Mucosa of gallbladder (tissue), 1 donor: ENCODE measurements around the gene CGB5. TPM values are rescaled to one million over a fixed set of nuclear protein-coding genes. Genes with fewer than 3 reads are reported as not detected.
A peak's percentile ranks its signal among the peaks of the same experiment; 100 is the strongest.
"Not testable (repeated sequence)": the region's sequence is repeated elsewhere in the genome, so short reads cannot be mapped to it uniquely, and the experiment has no call there.

Source experiments
- DNase-seq: peaks from one replicate; pipeline ENCODE4 v3.0.0-alpha.2; 2020; ENCODE audit warnings: low spot score
- total RNA-seq: library from RNA; stranded (reverse); gene quantifications from one replicate; pipeline ENCODE4 v1.2.1, GENCODE V29; 2021
- donor health status: DM: no; HTN: no; CAD: no.

The CGB5 gene
- total RNA-seq, 1 donor from 2014 or later = not detected

DNA sequence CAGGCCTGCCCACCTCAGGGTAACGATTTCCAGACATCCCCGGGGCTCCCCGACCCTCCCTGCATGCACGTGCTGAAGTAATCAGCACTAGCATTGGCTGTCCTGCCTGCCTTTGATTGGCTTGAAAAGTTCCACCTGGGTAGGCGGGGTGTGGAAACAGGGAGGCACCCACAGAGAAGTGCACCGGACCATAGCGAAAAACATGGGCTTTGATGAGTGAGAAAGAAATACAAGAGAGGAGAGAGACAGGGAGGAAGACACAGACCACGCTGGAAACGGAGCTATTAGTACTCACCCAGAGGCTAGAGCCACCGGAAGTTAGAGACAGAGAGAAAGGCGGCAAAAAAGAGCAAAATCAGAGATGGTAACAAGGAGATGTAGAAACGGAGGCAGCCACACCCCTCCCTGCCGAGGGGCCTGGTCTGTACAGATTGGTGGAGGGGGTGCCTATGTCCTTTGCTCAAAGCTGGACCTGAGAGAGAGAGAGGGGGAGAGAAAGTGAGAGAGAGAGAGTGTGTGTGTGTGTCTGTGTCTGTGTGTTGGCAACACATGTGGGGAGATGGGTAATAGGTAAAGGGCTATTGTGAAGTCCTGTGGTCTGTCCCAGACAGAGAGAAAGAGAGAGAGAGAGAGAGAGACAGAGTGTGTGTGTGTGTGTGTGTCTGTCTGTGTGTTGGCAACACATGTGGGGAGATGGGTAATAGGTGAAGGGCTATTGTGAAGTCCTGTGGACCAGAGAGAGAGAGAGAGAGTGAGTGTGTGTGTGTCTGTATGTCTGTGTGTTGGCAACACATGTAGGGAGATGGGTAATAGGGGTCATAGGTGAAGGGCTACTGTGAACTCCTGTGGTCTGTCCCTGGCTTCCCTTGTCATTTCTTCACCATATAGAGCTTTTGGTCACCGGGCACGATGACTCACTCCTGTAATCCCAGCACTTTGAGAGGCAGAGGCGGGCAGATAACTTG, 22.4 kb upstream of the CGB5 start:
- no peak for DNase-seq

DNA sequence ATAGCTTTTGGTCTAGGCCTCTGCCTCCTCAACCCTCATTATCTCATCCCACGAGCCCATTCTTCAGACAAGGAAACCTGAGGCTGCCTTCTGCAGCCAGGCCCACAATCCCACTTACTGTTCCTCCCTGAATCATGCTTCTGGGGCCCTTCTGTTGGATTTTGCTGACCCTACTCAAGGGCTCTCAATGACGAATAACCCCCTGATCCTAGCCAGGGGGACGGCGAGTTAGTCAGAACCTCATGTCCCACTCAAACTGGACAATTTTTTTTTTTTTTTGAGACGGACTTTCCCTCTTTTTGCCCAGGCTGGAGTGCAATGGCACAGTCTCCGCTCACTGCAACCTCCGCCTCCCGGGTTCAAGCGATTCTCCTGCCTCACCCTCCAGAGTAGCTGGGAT, 21.5 kb upstream of the CGB5 start:
- DNase-seq = no peak

DNA sequence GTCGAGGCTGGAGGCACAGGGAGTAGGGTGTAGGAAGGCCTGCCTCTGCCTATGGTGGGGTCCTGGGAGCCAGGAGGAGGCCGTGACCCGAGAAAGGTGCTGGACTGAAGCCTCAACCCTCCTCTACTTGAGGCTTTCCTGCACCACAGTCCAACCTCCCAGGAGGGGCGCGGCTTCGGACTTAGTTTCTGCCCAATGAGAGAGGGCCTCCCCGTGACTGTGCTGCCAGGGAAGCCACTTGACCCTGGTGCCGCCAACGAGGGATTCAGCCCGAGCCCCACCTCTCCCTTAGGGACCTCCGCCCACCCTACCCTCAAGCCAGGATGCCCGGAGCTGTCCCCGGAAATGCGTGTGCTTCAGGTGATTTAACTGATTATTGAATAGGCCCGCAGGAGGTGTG, 19.4 kb upstream of the CGB5 start, which contains the start of gene CGB3:
TSS of gene CGB3 (minus strand) at position 101 of the 400 bp plus-strand sequence. CDS start 362 bp downstream, outside the sequence.
- not testable (repeated sequence) for DNase-seq

DNA sequence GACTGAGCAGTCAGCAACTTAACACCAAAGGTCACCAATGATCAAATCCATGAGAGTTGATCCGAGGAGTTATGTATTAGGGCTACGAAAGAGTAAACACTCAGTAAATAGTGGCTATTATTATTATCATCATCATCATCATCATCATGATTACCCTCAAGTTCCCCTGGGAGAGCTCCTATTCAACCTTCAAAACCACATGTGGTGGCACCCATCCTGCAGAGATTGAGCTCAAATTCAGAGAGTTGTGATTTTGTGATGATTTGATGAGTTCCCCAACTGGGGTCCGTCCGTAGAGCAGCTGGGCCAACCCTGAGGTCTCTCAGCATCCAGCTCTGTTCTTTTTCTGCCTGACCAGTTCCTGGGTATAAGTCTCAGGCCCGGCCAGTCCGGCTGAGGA, 18.6 kb upstream of the CGB5 start:
- DNase-seq = not testable (repeated sequence)

DNA sequence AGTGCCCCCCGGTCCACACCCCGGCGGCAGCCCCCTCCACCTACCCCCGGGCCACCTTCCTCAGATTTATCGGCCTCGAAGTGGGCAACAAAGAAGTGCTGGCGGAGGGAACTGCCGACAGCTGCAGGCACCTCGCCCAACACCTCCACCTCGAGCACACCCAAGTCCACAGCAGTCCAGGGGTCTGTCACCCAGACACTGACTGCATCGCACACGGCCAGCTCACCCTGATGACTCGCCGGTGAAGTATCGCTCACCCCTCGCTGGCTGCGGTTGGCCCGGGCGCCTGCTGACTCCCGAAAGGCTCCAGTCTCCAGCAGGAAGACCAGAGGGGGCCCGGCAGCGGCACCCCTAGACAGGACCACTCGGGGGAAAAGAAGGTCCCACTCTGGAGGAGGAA, 18.0 kb upstream of the CGB5 start:
- DNase-seq = not testable (repeated sequence)

DNA sequence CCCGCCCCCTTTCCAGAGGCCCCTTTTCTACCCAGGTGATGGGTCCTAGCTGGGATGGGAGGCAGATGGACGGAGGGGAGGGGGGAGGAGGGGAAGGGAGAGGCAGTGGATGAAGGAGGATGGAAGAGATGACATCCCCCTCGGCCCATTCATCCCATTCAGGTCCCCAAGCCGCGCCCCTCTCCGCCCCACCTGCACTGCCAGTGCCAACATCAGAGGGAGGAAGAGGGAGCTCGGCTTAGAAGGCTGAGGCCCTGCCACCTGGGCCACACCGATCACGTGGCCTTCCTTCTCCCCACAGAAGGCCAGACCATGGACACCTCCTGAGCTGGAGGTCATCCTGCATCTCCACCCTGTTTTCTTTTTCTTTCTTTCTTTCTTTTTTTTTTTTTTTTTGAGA, 15.0 kb upstream of the CGB5 start:
- not testable (repeated sequence) for DNase-seq

DNA sequence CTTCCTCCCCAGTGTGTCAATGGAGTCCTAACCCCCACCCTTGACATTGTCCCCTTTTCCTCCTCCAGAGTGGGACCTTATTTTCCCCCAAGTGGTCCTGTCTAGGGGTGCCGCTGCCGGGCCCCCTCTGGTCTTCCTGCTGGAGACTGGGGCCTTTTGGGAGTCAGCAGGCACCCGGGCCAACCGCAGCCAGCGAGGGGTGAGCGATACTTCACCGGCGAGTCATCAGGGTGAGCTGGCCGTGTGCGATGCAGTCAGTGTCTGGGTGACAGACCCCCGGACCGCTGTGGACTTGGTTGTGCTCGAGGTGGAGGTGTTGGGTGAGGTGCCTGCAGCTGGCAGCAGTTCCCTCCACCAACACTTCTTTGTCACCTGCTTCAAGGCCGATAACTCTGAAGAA, 13.9 kb upstream of the CGB5 start:
- not testable (repeated sequence) for DNase-seq

DNA sequence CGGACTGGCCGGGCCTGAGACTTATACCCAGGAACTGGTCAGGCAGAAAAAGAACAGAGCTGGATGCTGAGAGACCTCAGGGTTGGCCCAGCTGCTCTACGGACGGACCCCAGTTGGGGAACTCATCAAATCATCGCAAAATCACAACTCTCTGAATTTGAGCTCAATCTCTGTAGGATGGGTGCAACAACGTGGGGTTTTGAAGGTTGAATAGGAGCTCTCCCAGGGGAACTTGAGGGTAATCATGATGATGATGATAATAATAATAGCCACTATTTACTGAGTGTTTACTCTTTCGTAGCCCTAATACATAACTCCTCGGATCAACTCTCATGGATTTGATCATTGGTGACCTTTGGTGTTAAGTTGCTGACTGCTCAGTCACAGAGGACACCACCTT, 13.3 kb upstream of the CGB5 start:
- DNase-seq = not testable (repeated sequence)

DNA sequence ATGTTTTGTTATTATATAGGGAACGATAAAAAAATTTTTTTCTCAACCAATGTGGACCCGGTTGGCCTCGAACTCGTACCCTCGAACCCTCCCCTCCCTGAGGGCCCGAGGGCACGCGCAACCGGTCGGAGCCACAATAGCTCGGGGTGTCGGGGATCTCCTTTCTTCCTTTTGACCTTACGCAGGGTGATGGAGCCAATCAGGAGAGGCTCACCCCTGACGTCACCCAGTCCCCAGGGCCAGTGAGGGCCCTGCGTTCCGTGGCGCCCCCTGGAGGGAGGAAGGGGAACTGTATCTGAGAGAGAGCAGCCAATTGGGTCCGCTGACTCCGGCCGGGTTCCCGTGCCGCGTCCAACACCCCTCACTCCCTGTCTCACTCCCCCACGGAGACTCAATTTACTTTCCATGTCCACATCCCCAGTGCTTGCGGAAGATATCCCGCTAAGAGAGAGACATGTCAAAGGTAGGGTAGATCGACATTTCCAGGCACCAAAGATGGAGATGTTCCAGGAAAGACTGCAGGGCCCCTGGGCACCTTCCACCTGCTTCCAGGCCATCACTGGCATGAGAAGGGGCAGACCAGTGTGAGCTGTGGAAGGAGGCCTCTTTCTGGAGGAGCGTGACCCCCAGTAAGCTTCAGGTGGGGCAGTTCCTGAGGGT, 11.9 kb upstream of the CGB5 start, which contains the start of gene CGB2:
TSS of gene CGB2 (plus strand) at position 249 of the 660 bp plus-strand sequence. CDS start at position 455, 206 bp downstream.
- DNase-seq = not testable (repeated sequence)

DNA sequence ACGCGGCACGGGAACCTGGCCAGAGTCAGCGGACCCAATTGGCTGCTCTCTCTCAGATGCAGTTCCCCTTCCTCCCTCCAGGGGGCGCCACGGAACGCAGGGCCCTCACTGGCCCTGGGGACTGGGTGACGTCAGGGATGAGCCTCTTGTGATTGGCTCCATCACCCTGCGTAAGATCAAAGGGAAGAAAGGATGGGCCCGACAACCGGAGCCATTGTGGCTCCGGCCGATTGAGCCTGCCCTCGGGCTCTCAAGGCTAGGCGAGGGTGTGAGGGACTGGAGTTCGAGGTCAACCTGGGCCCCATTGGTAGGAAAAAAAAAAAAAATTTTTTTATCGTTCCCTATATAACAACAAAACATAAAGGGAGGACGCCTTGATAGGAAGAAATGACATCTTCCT, 6.8 kb upstream of the CGB5 start, which contains the start of gene CGB1:
TSS of gene CGB1 (minus strand) at position 81 of the 400 bp plus-strand sequence. CDS start 184 bp downstream, outside the sequence.
- not testable (repeated sequence) for DNase-seq

DNA sequence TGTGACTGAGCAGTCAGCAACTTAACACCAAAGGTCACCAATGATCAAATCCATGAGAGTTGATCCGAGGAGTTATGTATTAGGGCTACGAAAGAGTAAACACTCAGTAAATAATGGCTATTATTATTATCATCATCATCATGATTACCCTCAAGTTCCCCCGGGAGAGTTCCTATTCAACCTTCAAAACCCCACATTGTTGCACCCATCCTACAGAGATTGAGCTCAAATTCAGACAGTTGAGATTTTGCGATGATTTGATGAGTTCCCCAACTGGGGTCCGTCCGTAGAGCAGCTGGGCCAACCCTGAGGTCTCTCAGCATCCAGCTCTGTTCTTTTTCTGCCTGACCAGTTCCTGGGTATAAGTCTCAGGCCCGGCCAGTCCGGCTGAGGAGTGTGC, 5.5 kb upstream of the CGB5 start:
- DNase-seq = not testable (repeated sequence)

DNA sequence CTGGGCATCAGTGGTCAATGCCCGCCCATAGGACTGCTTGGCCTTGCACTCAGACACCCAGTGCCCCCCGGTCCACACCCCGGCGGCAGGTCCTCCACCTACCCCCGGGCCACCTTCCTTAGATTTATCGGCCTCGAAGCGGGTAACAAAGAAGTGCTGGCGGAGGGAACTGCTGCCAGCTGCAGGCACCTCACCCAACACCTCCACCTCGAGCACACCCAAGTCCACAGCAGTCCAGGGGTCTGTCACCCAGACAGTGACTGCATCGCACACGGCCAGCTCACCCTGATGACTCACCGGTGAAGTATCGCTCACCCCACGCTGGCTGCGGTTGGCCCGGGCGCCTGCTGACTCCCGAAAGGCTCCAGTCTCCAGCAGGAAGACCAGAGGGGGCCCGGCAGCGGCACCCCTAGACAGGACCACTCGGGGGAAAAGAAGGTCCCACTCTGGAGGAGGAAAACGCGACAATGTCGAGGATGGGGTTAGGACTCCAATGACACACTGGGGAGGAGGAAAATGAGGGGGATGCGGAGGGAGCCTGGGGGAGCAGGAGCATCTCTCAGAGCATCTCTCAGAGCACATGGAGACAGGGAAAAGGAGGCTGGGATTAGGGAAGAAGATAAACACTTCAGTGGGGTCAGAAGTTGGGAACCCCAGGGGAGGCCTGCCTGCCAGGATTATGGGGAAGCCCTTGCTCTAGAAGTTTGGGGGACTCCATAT, 4.9 kb upstream of the CGB5 start:
- DNase-seq = not testable (repeated sequence)

DNA sequence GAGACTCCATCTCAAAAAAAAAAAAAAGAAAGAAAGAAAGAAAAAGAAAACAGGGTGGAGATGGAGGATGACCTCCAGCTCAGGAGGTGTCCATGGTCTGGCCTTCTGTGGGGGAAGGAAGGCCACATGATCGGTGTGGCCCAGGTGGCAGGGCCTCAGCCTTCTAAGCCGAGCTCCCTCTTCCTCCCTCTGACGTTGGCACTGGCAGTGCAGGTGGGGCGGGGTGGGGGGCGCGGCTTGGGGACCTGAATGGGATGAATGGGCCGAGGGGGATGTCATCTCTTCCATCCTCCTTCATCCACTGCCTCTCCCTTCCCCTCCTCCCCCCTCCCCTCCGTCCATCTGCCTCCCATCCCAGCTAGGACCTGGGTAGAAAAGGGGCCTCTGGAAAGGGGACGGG, 3.9 kb upstream of the CGB5 start:
- not testable (repeated sequence) for DNase-seq

DNA sequence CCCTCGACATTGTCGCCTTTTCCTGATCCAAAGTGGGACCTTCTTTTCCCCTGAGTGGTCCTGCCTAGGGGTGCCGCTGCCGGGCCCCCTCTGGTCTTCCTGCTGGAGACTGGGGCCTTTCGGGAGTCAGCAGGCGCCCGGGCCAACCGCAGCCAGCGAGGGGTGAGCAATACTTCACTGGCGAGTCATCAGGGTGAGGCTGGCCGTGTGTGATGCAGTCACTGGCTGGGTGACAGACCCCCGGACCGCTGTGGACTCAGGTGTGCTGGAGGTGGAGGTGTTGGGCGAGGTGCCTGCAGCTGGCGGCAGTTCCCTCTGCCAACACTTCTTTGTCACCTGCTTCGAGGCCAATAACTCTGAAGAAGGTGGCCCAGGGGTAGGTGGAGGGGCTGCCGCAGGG, 1.5 kb upstream of the CGB5 start:
- DNase-seq = no peak

DNA sequence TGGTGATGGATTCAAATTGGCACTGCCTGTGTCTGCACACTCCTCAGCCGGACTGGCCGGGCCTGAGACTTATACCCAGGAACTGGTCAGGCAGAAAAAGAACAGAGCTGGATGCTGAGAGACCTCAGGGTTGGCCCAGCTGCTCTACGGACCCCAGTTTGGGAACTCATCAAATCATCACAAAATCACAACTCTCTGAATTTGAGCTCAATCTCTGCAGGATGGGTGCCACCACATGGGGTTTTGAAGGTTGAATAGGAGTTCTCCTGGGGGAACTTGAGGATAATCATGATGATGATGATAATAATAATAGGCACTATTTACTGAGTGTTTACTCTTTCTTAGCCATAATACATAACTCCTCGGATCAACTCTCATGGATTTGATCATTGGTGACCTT, 982 bp upstream of the CGB5 start:
- not testable (repeated sequence) for DNase-seq

DNA sequence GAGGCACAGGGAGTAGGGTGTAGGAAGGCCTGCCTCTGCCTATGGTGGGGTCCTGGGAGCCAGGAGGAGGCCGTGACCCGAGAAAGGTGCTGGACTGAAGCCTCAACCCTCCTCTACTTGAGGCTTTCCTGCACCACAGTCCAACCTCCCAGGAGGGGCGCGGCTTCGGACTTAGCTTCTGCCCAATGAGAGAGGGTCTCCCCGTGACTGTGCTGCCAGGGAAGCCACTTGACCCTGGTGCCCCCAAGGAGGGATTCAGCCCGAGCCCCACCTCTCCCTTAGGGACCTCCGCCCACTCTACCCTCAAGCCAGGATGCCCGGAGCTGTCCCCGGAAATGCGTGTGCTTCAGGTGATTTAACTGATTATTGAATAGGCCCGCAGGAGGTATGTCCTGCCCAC, 5.4 kb downstream of the CGB5 start, which contains the start of gene CGB8:
TSS of gene CGB8 (minus strand) at position 101 of the 400 bp plus-strand sequence. CDS start 372 bp downstream, outside the sequence.
- DNase-seq = not testable (repeated sequence)

DNA sequence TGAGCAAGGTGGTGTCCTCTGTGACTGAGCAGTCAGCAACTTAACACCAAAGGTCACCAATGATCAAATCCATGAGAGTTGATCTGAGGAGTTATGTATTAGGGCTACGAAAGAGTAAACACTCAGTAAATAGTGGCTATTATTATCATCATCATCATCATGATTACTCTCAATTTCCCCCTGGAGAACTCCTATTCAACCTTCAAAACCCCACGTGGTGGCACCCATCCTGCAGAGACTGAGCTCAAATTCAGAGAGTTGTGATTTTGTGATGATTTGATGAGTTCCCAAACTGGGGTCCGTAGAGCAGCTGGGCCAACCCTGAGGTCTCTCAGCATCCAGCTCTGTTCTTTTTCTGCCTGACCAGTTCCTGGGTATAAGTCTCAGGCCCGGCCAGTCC, 6.2 kb downstream of the CGB5 start:
- DNase-seq = not testable (repeated sequence)

DNA sequence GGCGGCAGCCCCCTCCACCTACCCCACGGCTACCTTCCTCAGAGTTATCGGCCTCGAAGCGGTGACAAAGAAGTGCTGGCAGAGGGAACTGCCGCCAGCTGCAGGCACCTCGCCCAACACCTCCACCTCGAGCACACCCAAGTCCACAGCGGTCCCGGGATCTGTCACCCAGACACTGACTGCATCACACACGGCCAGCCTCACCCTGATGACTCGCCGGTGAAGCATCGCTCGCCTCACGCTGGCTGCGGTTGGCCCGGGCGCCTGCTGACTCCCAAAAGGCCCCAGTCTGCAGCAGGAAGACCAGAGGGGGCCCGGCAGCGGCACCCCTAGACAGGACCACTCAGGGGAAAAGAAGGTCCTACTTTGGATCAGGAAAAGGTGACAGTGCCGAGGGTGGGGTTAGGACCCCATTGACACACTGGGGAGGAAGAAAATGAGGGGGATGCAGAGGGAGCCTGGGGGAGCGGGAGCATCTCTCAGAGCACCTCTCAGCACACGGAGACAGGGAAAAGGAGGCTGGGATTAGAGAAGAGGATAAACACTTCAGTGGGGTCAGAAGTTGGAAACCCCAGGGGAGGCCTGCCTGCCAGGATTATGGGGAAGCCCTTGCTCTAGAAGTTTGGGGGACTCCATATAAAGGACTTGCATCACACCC, 6.9 kb downstream of the CGB5 start:
- not testable (repeated sequence) for DNase-seq

DNA sequence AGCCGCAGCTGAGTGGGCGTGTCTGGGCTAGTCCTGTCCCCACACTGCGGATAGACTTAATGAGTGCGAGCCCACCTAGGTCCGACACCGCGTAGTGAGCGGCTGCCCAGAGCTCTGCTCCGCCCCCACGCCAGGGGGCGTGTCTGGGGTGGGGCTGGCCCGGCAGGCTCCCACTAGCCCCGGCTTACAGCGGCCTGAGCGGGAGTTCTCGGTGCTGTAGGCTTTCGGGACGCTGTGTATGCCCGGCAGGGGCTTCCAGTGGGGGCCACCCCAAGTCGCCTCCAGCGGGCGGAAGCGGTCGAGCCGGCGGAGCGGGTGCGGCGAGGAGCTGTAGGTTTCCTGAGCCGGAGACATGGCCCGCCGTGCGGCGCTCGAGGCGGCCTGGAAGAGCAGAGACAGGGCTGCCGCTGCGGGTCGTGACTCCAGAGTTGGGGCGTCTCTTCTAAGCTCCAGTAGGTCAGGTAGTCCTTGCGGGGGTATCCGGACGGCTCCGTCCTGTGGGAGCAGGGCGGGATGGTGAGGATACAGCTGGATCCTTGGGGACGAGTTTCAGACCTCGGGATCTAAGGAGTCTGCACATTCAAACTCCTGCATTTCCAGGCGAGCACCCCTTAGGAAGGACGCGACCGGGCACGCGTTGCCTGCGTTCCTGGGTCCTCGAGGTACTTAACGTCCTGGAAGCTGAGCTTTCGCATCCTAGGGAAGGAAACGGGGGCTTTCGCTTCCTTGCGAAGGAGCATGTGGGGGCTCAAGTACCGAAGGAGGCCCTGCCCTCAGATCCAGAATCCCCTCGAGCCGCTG, 12.7 kb downstream of the CGB5 start:
- peak; percentile 29 for DNase-seq
